Epithelial cell of esophagus (primary cell): ENCODE measurements around the gene NEUROD2.

Experiments
- DNase-seq: peaks from one replicate; pipeline ENCODE4 v3.0.0; 2010; ENCODE audit warnings: low read depth
- H3K4me3 ChIP-seq: 2 replicates; pipeline ENCODE4 v1.5.1; 2011; ENCODE audit warnings: mild to moderate bottlenecking, low read length, control low read depth
- TF ChIP-seq, protein P1 (sequence below): IDR thresholded peaks from 2 replicates; pipeline ENCODE4 v1.5.1; 2011; ENCODE audit warnings: low read depth, mild to moderate bottlenecking, low read length, control low read depth, inconsistent platforms; ENCODE audit not compliant: insufficient read depth; ENCODE audit errors: missing control alignments

The NEUROD2 gene

DNA sequence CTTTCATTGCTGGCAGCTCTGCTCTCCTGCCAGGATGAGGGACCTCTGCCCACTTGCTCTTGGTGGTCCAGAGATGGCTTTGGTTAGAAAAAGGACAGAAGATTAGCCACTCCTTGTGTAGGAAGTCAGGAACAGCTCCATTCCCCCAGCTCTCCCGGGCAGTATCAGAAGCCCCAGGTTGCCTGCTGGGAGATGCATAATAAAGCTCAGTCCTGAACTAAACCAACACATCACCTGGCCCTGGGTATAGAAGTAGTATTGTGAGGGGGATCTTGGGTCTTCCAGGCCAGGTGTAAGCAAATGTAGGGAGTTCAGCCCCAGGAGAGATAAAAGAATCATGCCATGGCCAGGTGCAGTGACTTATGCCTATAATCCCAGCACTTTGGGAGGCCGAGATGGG lies 52.4 kb downstream of the NEUROD2 start:
- no peak for DNase-seq
- TF ChIP-seq, protein P1, sequence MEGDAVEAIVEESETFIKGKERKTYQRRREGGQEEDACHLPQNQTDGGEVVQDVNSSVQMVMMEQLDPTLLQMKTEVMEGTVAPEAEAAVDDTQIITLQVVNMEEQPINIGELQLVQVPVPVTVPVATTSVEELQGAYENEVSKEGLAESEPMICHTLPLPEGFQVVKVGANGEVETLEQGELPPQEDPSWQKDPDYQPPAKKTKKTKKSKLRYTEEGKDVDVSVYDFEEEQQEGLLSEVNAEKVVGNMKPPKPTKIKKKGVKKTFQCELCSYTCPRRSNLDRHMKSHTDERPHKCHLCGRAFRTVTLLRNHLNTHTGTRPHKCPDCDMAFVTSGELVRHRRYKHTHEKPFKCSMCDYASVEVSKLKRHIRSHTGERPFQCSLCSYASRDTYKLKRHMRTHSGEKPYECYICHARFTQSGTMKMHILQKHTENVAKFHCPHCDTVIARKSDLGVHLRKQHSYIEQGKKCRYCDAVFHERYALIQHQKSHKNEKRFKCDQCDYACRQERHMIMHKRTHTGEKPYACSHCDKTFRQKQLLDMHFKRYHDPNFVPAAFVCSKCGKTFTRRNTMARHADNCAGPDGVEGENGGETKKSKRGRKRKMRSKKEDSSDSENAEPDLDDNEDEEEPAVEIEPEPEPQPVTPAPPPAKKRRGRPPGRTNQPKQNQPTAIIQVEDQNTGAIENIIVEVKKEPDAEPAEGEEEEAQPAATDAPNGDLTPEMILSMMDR: no peak
- H3K4me3 ChIP-seq: no peak overlapping the region
